Caco-2 (cell line): ENCODE data around the gene DLG4. TPM values are rescaled to one million over a fixed set of nuclear protein-coding genes. Genes with fewer than 3 reads are reported as not detected.

Source experiments
- BruUV-seq: library from RNA; stranded (reverse); fragments of 400-500 nt; replicated peaks from 2 replicates; lab custom pipeline; 2021; lab: Mats Ljungman, UMichigan
- CTCF ChIA-PET: fragments of 300-600 bp; sonication (Branson Sonifier 250); formaldehyde crosslinking; loops from one replicate; lab custom pipeline; 2022; ENCODE audit warnings: antibody characterized with exemption; lab: Charles Lee
- POLR2A ChIA-PET: fragments of 300-600 bp; sonication (Branson Sonifier 250); formaldehyde crosslinking; loops from one replicate; lab custom pipeline; 2022; ENCODE audit warnings: antibody characterized with exemption; lab: Charles Lee
- DNase-seq, 2 experiments: peaks; one replicate each; pipeline versions ENCODE4 v3.0.0 to v3.0.0-alpha.2; 2020 to 2022
- H3K27me3 ChIP-seq: replicated peaks from 2 replicates; pipeline ENCODE4 v1.6.0; 2011; ENCODE audit warnings: low read length; ENCODE audit not compliant: control insufficient read depth, insufficient read depth
- H3K36me3 ChIP-seq: 2 replicates; pipeline ENCODE4 v1.5.1; 2011; ENCODE audit warnings: low read length; ENCODE audit not compliant: control insufficient read depth, insufficient read depth
- H3K4me1 ChIP-seq: fragments of 250-450 bp; sonication (Bioruptor Pico); 2 replicates; pipeline ENCODE4 v1.5.1; 2020; ENCODE audit warnings: mild to moderate bottlenecking
- H3K4me3 ChIP-seq: 2 replicates; pipeline ENCODE4 v1.5.1; 2011; ENCODE audit warnings: low read depth, mild to moderate bottlenecking, control low read depth, low read length
- H3K9me3 ChIP-seq: fragments of 250-450 bp; sonication (Bioruptor Pico); 2 replicates; pipeline ENCODE4 v1.5.1; 2020; ENCODE audit warnings: mild to moderate bottlenecking, moderate library complexity
- H3K27ac Mint-ChIP-seq: one replicate; pipeline ENCODE4 v1.8.0; 2022; ENCODE audit warnings: mixed read lengths; ENCODE audit not compliant: unreplicated experiment
- H3K27me3 Mint-ChIP-seq: one replicate; pipeline ENCODE4 v1.8.0; 2022; ENCODE audit warnings: mixed read lengths; ENCODE audit not compliant: insufficient read depth, unreplicated experiment
- H3K36me3 Mint-ChIP-seq: one replicate; pipeline ENCODE4 v1.8.0; 2022; ENCODE audit warnings: mild to moderate bottlenecking, mixed read lengths; ENCODE audit not compliant: insufficient read depth, unreplicated experiment
- H3K4me1 Mint-ChIP-seq: one replicate; pipeline ENCODE4 v1.8.0; 2022; ENCODE audit warnings: low read depth, mixed read lengths; ENCODE audit not compliant: unreplicated experiment
- H3K4me3 Mint-ChIP-seq: one replicate; pipeline ENCODE4 v1.8.0; 2022; ENCODE audit warnings: mild to moderate bottlenecking, moderate library complexity, mixed read lengths; ENCODE audit not compliant: unreplicated experiment
- H3K9me3 Mint-ChIP-seq: one replicate; pipeline ENCODE4 v1.8.0; 2022; ENCODE audit warnings: mixed read lengths; ENCODE audit not compliant: unreplicated experiment
- CTCF ChIP-seq, 2 experiments: fragments of 200-600 bp in 1 of 2; IDR thresholded peaks; 1 replicate in 1 of 2; 2 replicates in 1 of 2; pipeline versions ENCODE4 v1.5.1 to v1.8.0; 2011 to 2022; ENCODE audit warnings: antibody characterized with exemption in 1 of 2, control low read depth in 1 of 2, inconsistent platforms in 1 of 2, low read depth in 1 of 2, low read length in 1 of 2, mild to moderate bottlenecking in 1 of 2, moderate library complexity in 1 of 2; ENCODE audit not compliant: insufficient read depth in 1 of 2, severe bottlenecking in 1 of 2, unreplicated experiment in 1 of 2
- intact Hi-C: fragments of 100-400 bp; cut with micrococcal nuclease; formaldehyde crosslinking; loops from one replicate; pipeline ENCODE4 v1.10.0; 2022; ENCODE audit not compliant: unreplicated experiment
- total RNA-seq: library from RNA; stranded (reverse); gene quantifications from 2 replicates; pipeline ENCODE4 v1.2.3, GENCODE V29; 2022

Gene DLG4
- total RNA-seq, 1 experiment from 2014 or later = 0.98 TPM

DNA sequence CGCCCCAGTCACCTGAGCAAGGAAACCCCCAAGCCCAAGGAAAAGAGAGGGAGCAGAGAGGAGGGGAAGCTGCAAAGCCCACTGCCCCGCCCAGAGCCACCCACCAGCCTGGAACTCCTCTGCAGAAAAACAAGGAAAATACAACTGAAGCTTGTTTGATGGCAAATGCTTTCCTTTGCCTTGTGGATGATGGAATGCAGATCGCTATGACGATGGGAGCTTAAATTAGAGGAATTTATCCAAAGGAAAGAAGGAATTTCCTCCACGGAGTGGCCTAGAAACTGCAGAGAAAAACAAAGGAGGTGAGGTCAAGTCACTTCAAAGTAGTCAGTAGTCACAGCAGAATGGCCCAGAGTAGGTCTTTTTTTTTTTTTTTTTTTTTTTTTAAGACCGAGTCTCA is 73.5 kb downstream of the DLG4 start:
- intact Hi-C loops = no loop called here
- BruUV-seq = no TSS peak
- no peak for TF ChIP-seq CTCF (IDR thresholded peaks at IDR 0.05; ENCODE audit: insufficient read depth in 1 of 2, low read depth in 1 of 2, low read length in 1 of 2, severe bottlenecking in 1 of 2, unreplicated experiment in 1 of 2)

DNA sequence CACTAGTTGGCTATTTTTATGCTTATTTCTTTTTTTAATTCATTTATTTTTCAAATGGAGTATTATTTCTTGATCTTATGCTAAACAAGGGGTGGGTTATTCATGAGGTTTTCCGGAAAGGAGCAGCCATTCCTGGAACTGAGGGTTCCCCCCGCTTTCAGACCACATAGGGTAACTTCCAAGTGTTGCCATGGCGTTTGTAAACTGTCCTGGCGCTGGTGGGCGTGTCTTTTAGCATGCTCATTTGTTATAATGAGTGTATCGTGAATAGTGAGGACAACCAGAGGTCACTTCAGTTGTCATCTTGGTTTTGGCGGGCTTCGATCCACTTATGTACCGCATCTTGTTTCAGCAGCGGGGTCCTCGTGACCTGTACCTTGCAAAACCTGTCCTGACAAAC is 75.4 kb downstream of the DLG4 start:
- intact Hi-C loops = no loop called here
- Histone ChIP-seq H3K36me3 (no peaks in the 10 kb centered on the region), H3K9me3 (no peaks in the 10 kb centered on the region), H3K27me3 (no peaks in the 10 kb centered on the region), H3K4me3 (no peak overlapping the region), H3K4me1 (peaks cover 8% of the 10 kb centered on the region)
- Mint-ChIP-seq H3K4me3 (no peak overlapping the region), H3K27me3 (no peaks in the 10 kb centered on the region), H3K9me3 (no peaks in the 10 kb centered on the region), H3K36me3 (peaks cover 13% of the 10 kb centered on the region), H3K4me1 (peaks cover 15% of the 10 kb centered on the region), H3K27ac (no peak overlapping the region)
- ChIA-PET POLR2A (no interaction called here), CTCF (no interaction called here)
- no peak for TF ChIP-seq CTCF (IDR thresholded peaks at IDR 0.05; ENCODE audit: insufficient read depth in 1 of 2, low read depth in 1 of 2, low read length in 1 of 2, severe bottlenecking in 1 of 2, unreplicated experiment in 1 of 2)
- no peak for DNase-seq
- no TSS peak for BruUV-seq

More for the DNA sequence above, 73.5 kb downstream of the DLG4 start:
- ChIA-PET CTCF (interaction anchor here (0.7 kb wide), 1 partner anchor 21 kb away, joined by 3 read pairs; no protein-coding TSS in a partner anchor), POLR2A (no interaction called here)
- peaks cover 14% of the 10 kb centered on the region for H3K4me1 Mint-ChIP-seq
- Histone ChIP-seq H3K4me3 (no peak overlapping the region), H3K27me3 (no peaks in the 10 kb centered on the region), H3K4me1 (peaks cover 7% of the 10 kb centered on the region), H3K9me3 (no peaks in the 10 kb centered on the region), H3K36me3 (no peaks in the 10 kb centered on the region)
- no peaks in the 10 kb centered on the region for H3K27me3 Mint-ChIP-seq
- H3K27ac Mint-ChIP-seq = no peak overlapping the region
- no peak for DNase-seq
- no peaks in the 10 kb centered on the region for H3K9me3 Mint-ChIP-seq
- H3K4me3 Mint-ChIP-seq = no peak overlapping the region
- peaks cover 10% of the 10 kb centered on the region for H3K36me3 Mint-ChIP-seq

DNA sequence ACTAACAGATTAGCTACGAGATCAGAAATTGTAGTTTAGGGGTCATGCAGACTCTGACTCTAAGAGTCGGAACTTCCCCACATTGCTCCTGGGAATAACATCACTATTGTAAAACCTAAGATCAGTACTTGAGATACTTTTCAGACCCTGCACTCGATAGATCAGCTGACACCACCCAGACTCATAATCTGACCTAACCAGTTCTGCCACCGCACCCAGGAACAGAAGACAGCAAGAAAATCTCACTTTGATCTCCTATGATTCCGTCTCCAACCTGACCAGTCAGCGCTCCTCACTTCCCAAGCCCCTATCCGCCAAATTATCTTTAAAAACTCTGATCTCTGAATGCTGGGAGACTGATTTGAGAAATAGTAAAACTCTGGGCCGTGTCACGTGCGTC is 77.8 kb downstream of the DLG4 start:
- no peak for TF ChIP-seq CTCF (IDR thresholded peaks at IDR 0.05; ENCODE audit: insufficient read depth in 1 of 2, low read depth in 1 of 2, low read length in 1 of 2, severe bottlenecking in 1 of 2, unreplicated experiment in 1 of 2)
- DNase-seq = peak; percentile 55 to 63
- ChIA-PET POLR2A (no interaction called here), CTCF (interaction anchor here (1.2 kb wide), 1 partner anchor 96 kb away, joined by 3 read pairs; no protein-coding TSS in a partner anchor)
- Histone ChIP-seq H3K9me3 (no peaks in the 10 kb centered on the region), H3K27me3 (no peaks in the 10 kb centered on the region), H3K4me3 (no peak overlapping the region), H3K36me3 (no peaks in the 10 kb centered on the region), H3K4me1 (peaks cover 8% of the 10 kb centered on the region)
- intact Hi-C loops = no loop called here
- BruUV-seq = no TSS peak
- Mint-ChIP-seq H3K27me3 (no peaks in the 10 kb centered on the region), H3K4me1 (peaks cover 15% of the 10 kb centered on the region), H3K36me3 (peaks cover 13% of the 10 kb centered on the region), H3K27ac (peak overlapping the region; percentile 94), H3K9me3 (no peaks in the 10 kb centered on the region), H3K4me3 (peak overlapping the region; percentile 68)
